Adrenal gland (tissue), 5 donors: ENCODE results near the gene OXSR1.

Experiments used
- POLR2A ChIP-seq, 2 donors: fragments of 450-650 bp; IDR thresholded peaks; one replicate each; pipeline ENCODE4 v1.6.1; 2017; ENCODE audit warnings: antibody characterized with exemption in 2 of 2, mild to moderate bottlenecking in 2 of 2, moderate library complexity in 1 of 2
- TF ChIP-seq, protein P1 (sequence below), 6 experiments: fragments of 450-650 bp in 4 of 6; fragments of 200-600 bp in 2 of 6; sonication (generic) in 1 of 6; IDR thresholded peaks; 1 replicate in 5 of 6; 2 replicates in 1 of 6; pipeline versions ENCODE4 v1.5.1 to v1.8.0; 2016 to 2021; ENCODE audit warnings: antibody characterized with exemption in 6 of 6, mild to moderate bottlenecking in 2 of 6, moderate library complexity in 1 of 6
- donor health status: DM: no; HTN: no; CAD: no.

GRCh38 chr3:38186781-38187180, 21.4 kb downstream of the OXSR1 start:
- TF ChIP-seq, protein P1, sequence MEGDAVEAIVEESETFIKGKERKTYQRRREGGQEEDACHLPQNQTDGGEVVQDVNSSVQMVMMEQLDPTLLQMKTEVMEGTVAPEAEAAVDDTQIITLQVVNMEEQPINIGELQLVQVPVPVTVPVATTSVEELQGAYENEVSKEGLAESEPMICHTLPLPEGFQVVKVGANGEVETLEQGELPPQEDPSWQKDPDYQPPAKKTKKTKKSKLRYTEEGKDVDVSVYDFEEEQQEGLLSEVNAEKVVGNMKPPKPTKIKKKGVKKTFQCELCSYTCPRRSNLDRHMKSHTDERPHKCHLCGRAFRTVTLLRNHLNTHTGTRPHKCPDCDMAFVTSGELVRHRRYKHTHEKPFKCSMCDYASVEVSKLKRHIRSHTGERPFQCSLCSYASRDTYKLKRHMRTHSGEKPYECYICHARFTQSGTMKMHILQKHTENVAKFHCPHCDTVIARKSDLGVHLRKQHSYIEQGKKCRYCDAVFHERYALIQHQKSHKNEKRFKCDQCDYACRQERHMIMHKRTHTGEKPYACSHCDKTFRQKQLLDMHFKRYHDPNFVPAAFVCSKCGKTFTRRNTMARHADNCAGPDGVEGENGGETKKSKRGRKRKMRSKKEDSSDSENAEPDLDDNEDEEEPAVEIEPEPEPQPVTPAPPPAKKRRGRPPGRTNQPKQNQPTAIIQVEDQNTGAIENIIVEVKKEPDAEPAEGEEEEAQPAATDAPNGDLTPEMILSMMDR (IDR thresholded peaks at IDR 0.05): no peak
- no peak for TF ChIP-seq POLR2A (IDR thresholded peaks at IDR 0.05)
